BJ (cell line): Measurements from ENCODE around the gene C11orf71. TPM values are rescaled to one million over a fixed set of nuclear protein-coding genes. Genes with fewer than 3 reads are reported as not detected.
A peak's percentile ranks its signal among the peaks of the same experiment; 100 is the strongest.

Experiments used
- CTCF ChIA-PET: fragments of 350-600 bp; formaldehyde crosslinking; extraction: SDS; loops from one replicate; lab custom pipeline; 2021; ENCODE audit warnings: antibody characterized with exemption, inconsistent platforms; lab: Yijun Ruan, JAX
- POLR2A ChIA-PET: fragments of 300-600 bp; sonication (Branson Sonifier 250); formaldehyde crosslinking; extraction: SDS; loops from one replicate; lab custom pipeline; 2021; ENCODE audit warnings: antibody characterized with exemption; lab: Charles Lee
- DNase-seq: peaks from one replicate; pipeline ENCODE4 v3.0.0-alpha.2; 2011; ENCODE audit warnings: low read depth
- H3K27me3 ChIP-seq: 2 replicates; pipeline ENCODE4 v1.6.0; 2011; ENCODE audit warnings: low read length; ENCODE audit not compliant: control insufficient read depth, insufficient read depth
- H3K36me3 ChIP-seq: 2 replicates; pipeline ENCODE4 v1.5.1; 2011; ENCODE audit warnings: low read length; ENCODE audit not compliant: control insufficient read depth, insufficient read depth
- H3K4me3 ChIP-seq: 2 replicates; pipeline ENCODE4 v1.5.1; 2011; ENCODE audit warnings: low read depth, mild to moderate bottlenecking, control low read depth, low read length
- polyA plus RNA-seq: library from polyadenylated mRNA; depleted of rRNA; stranded (reverse); fragments of >200 nt; gene quantifications from 2 replicates; pipeline ENCODE4 v1.2.3, GENCODE V29; 2011
- TF ChIP-seq, protein P1 (sequence below): IDR thresholded peaks from 2 replicates; pipeline ENCODE4 v1.5.1; 2011; ENCODE audit warnings: low read depth, mild to moderate bottlenecking, control low read depth, inconsistent platforms, low read length, moderate library complexity; ENCODE audit not compliant: insufficient read depth

C11orf71 gene
- polyA plus RNA-seq, 1 experiment: 2.2 TPM

DNA sequence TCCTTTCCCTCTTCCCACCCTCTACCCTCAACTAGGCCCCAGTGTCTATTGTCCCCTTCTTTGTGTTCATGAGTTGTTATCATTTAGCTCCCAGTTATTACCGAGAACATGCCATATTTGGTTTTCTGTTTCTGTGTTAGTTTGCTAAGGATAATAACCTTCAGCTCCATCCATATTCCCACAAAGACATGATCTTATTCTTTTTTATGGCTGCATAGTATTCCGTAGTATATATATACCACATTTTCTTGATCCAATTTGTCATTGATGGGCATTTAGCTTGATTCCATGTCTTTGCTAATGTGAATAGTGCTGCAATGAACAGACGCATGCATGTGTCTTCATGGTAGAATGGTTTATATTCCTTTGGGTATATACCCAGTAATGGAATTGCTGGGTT is 17.8 kb downstream of the C11orf71 start:
- no peaks in the 10 kb centered on the region for H3K27me3 ChIP-seq
- H3K4me3 ChIP-seq: no peak overlapping the region
- POLR2A ChIA-PET: no interaction called here
- CTCF ChIA-PET: interaction anchor here (0.7 to 2.4 kb wide), 4 partner anchors 9 to 15 kb away, joined by 3 to 7 read pairs (median 4); no protein-coding TSS in a partner anchor
- no peak for DNase-seq
- H3K36me3 ChIP-seq: no peaks in the 10 kb centered on the region
- TF ChIP-seq, protein P1, sequence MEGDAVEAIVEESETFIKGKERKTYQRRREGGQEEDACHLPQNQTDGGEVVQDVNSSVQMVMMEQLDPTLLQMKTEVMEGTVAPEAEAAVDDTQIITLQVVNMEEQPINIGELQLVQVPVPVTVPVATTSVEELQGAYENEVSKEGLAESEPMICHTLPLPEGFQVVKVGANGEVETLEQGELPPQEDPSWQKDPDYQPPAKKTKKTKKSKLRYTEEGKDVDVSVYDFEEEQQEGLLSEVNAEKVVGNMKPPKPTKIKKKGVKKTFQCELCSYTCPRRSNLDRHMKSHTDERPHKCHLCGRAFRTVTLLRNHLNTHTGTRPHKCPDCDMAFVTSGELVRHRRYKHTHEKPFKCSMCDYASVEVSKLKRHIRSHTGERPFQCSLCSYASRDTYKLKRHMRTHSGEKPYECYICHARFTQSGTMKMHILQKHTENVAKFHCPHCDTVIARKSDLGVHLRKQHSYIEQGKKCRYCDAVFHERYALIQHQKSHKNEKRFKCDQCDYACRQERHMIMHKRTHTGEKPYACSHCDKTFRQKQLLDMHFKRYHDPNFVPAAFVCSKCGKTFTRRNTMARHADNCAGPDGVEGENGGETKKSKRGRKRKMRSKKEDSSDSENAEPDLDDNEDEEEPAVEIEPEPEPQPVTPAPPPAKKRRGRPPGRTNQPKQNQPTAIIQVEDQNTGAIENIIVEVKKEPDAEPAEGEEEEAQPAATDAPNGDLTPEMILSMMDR: no peak

DNA sequence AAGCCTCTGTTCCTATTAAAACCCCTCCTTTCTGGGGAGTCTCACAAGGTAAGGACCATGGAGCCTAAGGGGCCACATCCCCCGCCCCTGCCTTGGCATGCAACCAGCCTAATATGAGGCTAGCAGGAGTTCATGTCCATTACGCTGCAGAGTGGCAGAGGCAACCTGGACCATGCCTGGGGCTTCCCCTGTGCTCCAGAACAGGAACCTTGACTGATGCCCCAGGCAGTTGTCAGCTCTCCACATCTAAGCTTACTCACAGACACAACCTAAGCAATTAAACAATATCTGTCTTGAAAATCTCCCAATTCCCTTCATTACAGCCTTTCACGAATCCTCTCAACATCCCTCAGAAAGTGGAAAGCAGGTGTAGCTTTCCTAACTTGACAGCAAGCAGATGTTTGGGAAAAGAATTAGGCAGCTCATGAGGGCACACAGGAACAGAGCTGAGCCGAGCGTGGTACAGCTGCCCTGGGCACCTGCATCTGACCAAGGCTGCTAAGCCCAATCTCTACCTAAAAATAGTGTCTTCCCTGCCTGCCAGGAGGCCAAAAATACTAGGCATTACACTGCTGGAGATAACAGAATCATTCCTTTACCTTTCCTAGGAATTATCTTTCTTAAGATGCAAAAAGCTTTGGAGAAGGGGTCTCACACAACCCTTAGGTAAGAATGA is 20.8 kb downstream of the C11orf71 start:
- POLR2A ChIA-PET: no interaction called here
- H3K4me3 ChIP-seq: no peak overlapping the region

DNA sequence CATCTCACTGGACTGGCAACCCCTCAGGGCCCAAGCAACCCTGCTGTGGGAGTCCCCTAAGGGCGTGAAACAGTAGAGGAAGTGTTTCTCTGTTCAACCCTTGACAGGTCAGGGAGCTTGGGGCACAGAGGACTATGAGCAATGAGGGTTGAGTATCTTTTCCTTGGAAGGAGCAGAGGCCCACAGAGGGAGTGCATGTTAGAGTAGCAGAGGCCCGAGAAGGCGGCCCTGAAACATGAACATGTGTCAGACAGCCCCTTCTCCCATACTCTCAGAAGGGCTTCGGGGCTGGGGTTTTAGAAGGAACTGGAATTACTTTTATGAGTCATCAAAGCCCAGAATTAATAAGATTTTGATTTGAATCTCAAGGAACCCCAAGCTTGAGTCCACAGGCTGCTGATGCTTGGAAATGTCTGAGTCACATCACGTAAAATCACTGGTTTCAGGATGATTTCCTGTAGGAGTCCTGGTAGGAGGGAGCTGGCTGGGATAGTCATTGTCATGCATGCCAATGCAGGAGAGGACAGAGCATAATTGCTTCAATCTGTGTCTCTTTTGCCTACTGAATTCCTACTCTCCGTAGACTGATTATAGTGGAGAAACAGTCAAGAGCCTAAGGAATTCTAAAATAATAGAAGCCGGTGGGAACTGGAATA is 22.6 kb downstream of the C11orf71 start:
- H3K27me3 ChIP-seq: no peaks in the 10 kb centered on the region
- TF ChIP-seq, protein P1: no peak
- CTCF ChIA-PET: interaction anchor here (1.0 to 1.7 kb wide), 3 partner anchors 10 to 42 kb away, joined by 3 to 5 read pairs (median 4); no protein-coding TSS in a partner anchor
- no peak overlapping the region for H3K4me3 ChIP-seq
- peak; percentile 95 for DNase-seq
- POLR2A ChIA-PET: interaction anchor here (0.7 kb wide), 1 partner anchor 245 kb away, joined by 3 read pairs; no protein-coding TSS in a partner anchor
- no peaks in the 10 kb centered on the region for H3K36me3 ChIP-seq

More for the DNA sequence above, 20.8 kb downstream of the C11orf71 start:
- TF ChIP-seq, protein P1: no peak
- no peaks in the 10 kb centered on the region for H3K27me3 ChIP-seq
- CTCF ChIA-PET: interaction anchor here (0.6 kb wide), 1 partner anchor 59 kb away, joined by 3 read pairs; no protein-coding TSS in a partner anchor
- DNase-seq: no peak
- no peaks in the 10 kb centered on the region for H3K36me3 ChIP-seq

DNA sequence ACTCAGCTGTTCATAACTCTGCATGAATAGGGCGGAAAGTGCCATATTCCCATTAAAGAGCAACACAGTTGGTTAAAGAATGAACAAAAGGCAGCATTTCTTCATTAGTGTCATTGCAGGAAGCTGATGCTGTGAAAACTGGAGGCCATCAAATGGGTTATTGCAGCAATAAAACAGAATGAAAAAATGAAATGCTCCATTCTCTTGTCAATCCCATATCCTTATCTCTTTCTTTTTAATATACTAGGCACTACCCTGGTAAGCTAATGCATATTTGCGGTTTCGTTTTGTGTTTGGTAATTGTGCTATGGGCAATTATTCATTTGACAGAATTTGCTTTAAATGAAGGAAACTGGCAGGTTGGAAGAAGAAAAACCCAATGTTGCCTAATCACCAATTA is 25.3 kb downstream of the C11orf71 start:
- no peaks in the 10 kb centered on the region for H3K27me3 ChIP-seq
- POLR2A ChIA-PET: no interaction called here
- no peak for DNase-seq
- TF ChIP-seq, protein P1: no peak
- H3K4me3 ChIP-seq: no peak overlapping the region
- CTCF ChIA-PET: no interaction called here
- H3K36me3 ChIP-seq: no peaks in the 10 kb centered on the region
